Body of pancreas (tissue), 4 donors: ENCODE data around the gene WFIKKN2. TPM values are rescaled to one million over a fixed set of nuclear protein-coding genes. Genes with fewer than 3 reads are reported as not detected.

Source experiments
- ATAC-seq: fragments of 150-250 bp; one replicate; pipeline ENCODE4 v1.9.1; 2016
- DNase-seq, 4 donors: peaks; one replicate each; pipeline ENCODE4 v3.0.0-alpha.2; 2019
- H3K27ac ChIP-seq, 4 donors: fragments of 200-600 bp; sonication (generic); 1 replicate in 3 of 4; 2 replicates in 1 of 4; pipeline versions ENCODE4 v1.5.1 to v1.6.1; 2016 to 2019; ENCODE audit warnings: mild to moderate bottlenecking in 1 of 4, mixed read lengths in 1 of 4, moderate library complexity in 1 of 4
- H3K27me3 ChIP-seq, 2 donors: fragments of 200-600 bp; sonication (generic); one replicate each; pipeline ENCODE4 v1.6.0; 2016; ENCODE audit warnings: mild to moderate bottlenecking in 1 of 2
- H3K36me3 ChIP-seq, 2 donors: fragments of 200-600 bp; sonication (generic); replicated peaks in 1 of 2; 2 replicates each; pipeline ENCODE4 v1.5.1; 2016; ENCODE audit warnings: low read depth in 2 of 2; ENCODE audit not compliant: insufficient read depth in 1 of 2
- H3K4me1 ChIP-seq: fragments of 200-600 bp; sonication (generic); one replicate; pipeline ENCODE4 v1.6.0; 2016
- H3K4me3 ChIP-seq, 2 donors: fragments of 200-600 bp; sonication (generic); 1 replicate in 1 of 2; 2 replicates in 1 of 2; pipeline ENCODE4 v1.5.1; 2016 to 2019
- H3K9me3 ChIP-seq, 3 donors: fragments of 200-600 bp; sonication (generic); 1 replicate in 2 of 3; 2 replicates in 1 of 3; pipeline ENCODE4 v1.5.1; 2016
- POLR2A ChIP-seq, 3 donors: fragments of 450-650 bp; IDR thresholded peaks; one replicate each; pipeline ENCODE4 v1.6.1; 2016; ENCODE audit warnings: antibody characterized with exemption in 3 of 3, mild to moderate bottlenecking in 2 of 3
- WGBS, 2 donors: methylation state at CpG; one replicate each; pipeline ENCODE4 v1.1.5; 2017; 5-methylcytosine and 5-hydroxymethylcytosine counted together
- intact Hi-C: fragments of 100-400 bp; cut with DNase I; formaldehyde crosslinking; loops from one replicate; pipeline ENCODE4 v1.15.1; 2023
- total RNA-seq, 2 donors: library from RNA; depleted of rRNA; stranded (reverse); fragments of >200 nt; gene quantifications; one replicate each; pipeline ENCODE4 v1.1.0, GENCODE V29; 2016
- TF ChIP-seq, protein P1 (sequence below), 7 experiments: fragments of 450-650 bp in 4 of 7; fragments of 200-600 bp in 3 of 7; sonication (generic) in 3 of 7; IDR thresholded peaks; one replicate each; pipeline ENCODE4 v1.5.1; 2016 to 2019; ENCODE audit warnings: antibody characterized with exemption in 7 of 7

Gene WFIKKN2
- total RNA-seq, 2 donors from 2014 or later = 0.26 to 0.66 TPM

DNA sequence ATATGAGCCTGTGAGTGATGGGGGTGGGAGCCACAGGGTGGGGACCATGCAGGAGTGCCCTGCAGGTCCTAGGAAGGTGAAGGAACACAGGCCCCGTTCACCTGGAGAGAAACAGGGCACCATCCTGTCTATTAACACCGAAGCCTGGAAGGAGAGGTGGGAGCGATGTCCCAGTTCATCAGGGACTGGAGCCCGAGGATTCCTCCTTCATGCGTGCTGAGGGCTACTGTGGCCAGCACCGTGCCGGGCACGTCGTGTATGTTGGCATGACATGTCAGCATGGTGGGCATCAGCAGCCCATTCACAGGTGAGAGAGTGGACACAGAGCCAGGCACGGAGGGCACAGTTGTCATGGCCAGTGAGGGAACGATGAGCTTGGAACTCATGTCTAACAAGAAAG, 1.4 kb downstream of the WFIKKN2 start:
- WGBS, 2 donors = 78 to 86% methylated on average over 1 to 10 of the region's 11 CpGs
- Histone ChIP-seq H3K27me3 (no peaks in the 10 kb centered on the region), H3K9me3 (no peaks in the 10 kb centered on the region), H3K4me1 (peaks cover 10% of the 10 kb centered on the region), H3K27ac (no peak overlapping the region), H3K4me3 (no peak overlapping the region), H3K36me3 (no peaks in the 10 kb centered on the region)
- DNase-seq (no peak), ATAC-seq (no peak)
- TF ChIP-seq POLR2A (IDR thresholded peaks at IDR 0.05) = no peak
- TF ChIP-seq, protein P1, sequence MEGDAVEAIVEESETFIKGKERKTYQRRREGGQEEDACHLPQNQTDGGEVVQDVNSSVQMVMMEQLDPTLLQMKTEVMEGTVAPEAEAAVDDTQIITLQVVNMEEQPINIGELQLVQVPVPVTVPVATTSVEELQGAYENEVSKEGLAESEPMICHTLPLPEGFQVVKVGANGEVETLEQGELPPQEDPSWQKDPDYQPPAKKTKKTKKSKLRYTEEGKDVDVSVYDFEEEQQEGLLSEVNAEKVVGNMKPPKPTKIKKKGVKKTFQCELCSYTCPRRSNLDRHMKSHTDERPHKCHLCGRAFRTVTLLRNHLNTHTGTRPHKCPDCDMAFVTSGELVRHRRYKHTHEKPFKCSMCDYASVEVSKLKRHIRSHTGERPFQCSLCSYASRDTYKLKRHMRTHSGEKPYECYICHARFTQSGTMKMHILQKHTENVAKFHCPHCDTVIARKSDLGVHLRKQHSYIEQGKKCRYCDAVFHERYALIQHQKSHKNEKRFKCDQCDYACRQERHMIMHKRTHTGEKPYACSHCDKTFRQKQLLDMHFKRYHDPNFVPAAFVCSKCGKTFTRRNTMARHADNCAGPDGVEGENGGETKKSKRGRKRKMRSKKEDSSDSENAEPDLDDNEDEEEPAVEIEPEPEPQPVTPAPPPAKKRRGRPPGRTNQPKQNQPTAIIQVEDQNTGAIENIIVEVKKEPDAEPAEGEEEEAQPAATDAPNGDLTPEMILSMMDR (IDR thresholded peaks at IDR 0.05) = no peak
- intact Hi-C loops = no loop called here

GRCh38 chr17:50837286-50837979, 2.0 kb downstream of the WFIKKN2 start:
- Histone ChIP-seq H3K27me3 (no peaks in the 10 kb centered on the region), H3K36me3 (no peaks in the 10 kb centered on the region), H3K4me3 (no peak overlapping the region), H3K4me1 (peaks cover 10% of the 10 kb centered on the region), H3K9me3 (no peaks in the 10 kb centered on the region), H3K27ac (no peak overlapping the region)
- intact Hi-C loops = no loop called here
- ATAC-seq (no peak), DNase-seq (peak in 2 of 4 donors; percentile 47 to 48)
- 83% methylated on average over 6 of the region's 7 CpGs; no CpG with 5 or more reads in 1 of the 2 donors for WGBS, 2 donors
- TF ChIP-seq, protein P1 (IDR thresholded peaks at IDR 0.05) = no peak
- no peak for TF ChIP-seq POLR2A (IDR thresholded peaks at IDR 0.05)

DNA sequence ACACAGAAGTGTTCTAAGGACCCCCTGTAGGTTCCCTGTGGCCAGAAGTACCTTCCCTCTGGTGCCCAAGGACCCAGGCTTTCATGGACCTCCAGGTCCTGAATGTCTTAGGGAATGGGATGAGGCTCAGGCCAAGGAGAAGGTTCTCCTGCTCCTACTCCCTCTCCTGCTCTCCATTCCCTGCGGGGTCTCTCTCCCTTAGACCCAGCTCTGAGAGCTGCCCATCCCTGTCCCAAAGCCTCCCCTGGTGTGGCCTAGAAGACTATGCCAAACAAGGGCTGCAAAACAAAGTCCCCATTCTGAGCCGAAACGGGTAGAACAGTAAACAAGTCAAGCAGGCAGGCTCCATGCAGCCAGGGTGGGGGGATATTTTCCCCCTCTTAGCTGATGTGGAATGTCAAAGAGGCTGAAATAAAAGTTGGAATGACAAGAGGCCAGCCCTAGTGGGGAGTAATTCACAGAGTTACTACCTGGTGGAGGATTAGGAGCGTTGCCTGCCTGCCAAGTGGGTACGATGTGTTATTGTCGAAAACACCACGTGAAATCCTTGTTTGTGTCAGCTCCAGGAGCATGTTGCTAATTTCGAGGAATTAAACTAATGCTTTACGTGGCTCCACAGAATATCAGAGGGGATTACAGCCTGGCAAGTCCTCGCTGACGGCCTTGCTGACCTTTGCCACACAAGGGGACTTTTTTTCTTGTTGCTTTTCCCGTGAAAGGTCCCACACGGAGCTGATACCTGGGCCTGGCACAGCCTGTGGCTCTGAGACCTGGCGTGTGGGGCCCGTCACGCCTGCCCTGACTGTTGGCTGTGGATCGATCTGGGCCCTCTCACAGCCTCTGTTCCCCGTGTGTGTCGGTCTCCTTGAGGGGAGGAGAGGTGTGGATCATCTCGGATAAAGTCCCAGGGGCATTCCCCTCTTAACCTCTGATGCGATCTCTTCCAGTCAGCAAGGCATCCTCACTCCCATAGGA, 2.9 kb downstream of the WFIKKN2 start:
- ATAC-seq (no peak), DNase-seq (no peak)
- no peak overlapping the region for H3K27ac ChIP-seq
- intact Hi-C loops = no loop called here
- no peak for TF ChIP-seq POLR2A (IDR thresholded peaks at IDR 0.05)
- TF ChIP-seq, protein P1 (IDR thresholded peaks at IDR 0.05) = no peak
- no peaks in the 10 kb centered on the region for H3K27me3 ChIP-seq
- no peaks in the 10 kb centered on the region for H3K9me3 ChIP-seq
- H3K4me3 ChIP-seq = no peak overlapping the region
- WGBS, 2 donors = 72% methylated on average over 20 to 21 of the region's 21 CpGs
- H3K4me1 ChIP-seq = peaks cover 10% of the 10 kb centered on the region
- H3K36me3 ChIP-seq = no peaks in the 10 kb centered on the region

GRCh38 chr17:50839591-50840310, 4.4 kb downstream of the WFIKKN2 start:
- no peak for ATAC-seq
- no peak overlapping the region for H3K27ac ChIP-seq
- no peaks in the 10 kb centered on the region for H3K36me3 ChIP-seq
- H3K4me3 ChIP-seq = no peak overlapping the region
- H3K9me3 ChIP-seq = no peaks in the 10 kb centered on the region
- no peak for DNase-seq
- 87 to 96% methylated on average over 14 to 27 of the region's 29 CpGs for WGBS, 2 donors
- H3K4me1 ChIP-seq = peaks cover 10% of the 10 kb centered on the region
- TF ChIP-seq, protein P1 (IDR thresholded peaks at IDR 0.05) = no peak
- no peak for TF ChIP-seq POLR2A (IDR thresholded peaks at IDR 0.05)
- intact Hi-C loops = loop anchor here (5.0 to 10.0 kb wide), 2 partner anchors 52 to 285 kb away; no protein-coding TSS in a partner anchor
- H3K27me3 ChIP-seq = no peaks in the 10 kb centered on the region
